Mesenteric fat pad (tissue), 1 donor: ENCODE measurements around the gene TNC. TPM values are rescaled to one million over a fixed set of nuclear protein-coding genes. Genes with fewer than 3 reads are reported as not detected.

Experiments
- DNase-seq: peaks from one replicate; pipeline ENCODE4 v3.0.0-alpha.2; 2020; ENCODE audit warnings: low spot score
- total RNA-seq: library from RNA; stranded (reverse); fragmentation: NEBNext Ultra II Directional; extraction: Animal tissue kit (Norgen Biotek cat#: 25700); gene quantifications from one replicate; pipeline ENCODE4 v1.2.1, GENCODE V29; 2021
- donor health status: DM: yes; HTN: yes; CAD: no.

Gene TNC
- total RNA-seq, 1 donor from 2014 or later = 32.6 TPM

- no peak for DNase-seq
Observed at GRCh38 chr9:115058175-115058574, 59.8 kb downstream of the TNC start.

- no peak for DNase-seq
Observed at GRCh38 chr9:115057559-115057958, 60.4 kb downstream of the TNC start.

- no peak for DNase-seq
Observed at GRCh38 chr9:115050002-115050490, 67.9 kb downstream of the TNC start.

- no peak for DNase-seq
Observed at GRCh38 chr9:115046824-115047223, 71.1 kb downstream of the TNC start.

GRCh38 chr9:115046199-115046598 is 71.8 kb downstream of the TNC start:
- no peak for DNase-seq

- no peak for DNase-seq
Observed at GRCh38 chr9:115043632-115044031, 74.3 kb downstream of the TNC start.

- DNase-seq = no peak
Observed at GRCh38 chr9:115042781-115043509, 75.0 kb downstream of the TNC start.

GRCh38 chr9:115039516-115040120 is 78.3 kb downstream of the TNC start:
- DNase-seq = no peak

- DNase-seq = no peak
Observed at GRCh38 chr9:115038178-115038577, 79.8 kb downstream of the TNC start.

- no peak for DNase-seq
Observed at GRCh38 chr9:115036691-115037090, 81.3 kb downstream of the TNC start.

- no peak for DNase-seq
Observed at GRCh38 chr9:115035841-115036612, 81.9 kb downstream of the TNC start.

- no peak for DNase-seq
Observed at GRCh38 chr9:115034801-115035200, 83.2 kb downstream of the TNC start.

- DNase-seq = no peak
Observed at GRCh38 chr9:115033800-115034199, 84.2 kb downstream of the TNC start.

- no peak for DNase-seq
Observed at GRCh38 chr9:115032296-115032695, 85.7 kb downstream of the TNC start.

GRCh38 chr9:115030006-115030405 is 88.0 kb downstream of the TNC start:
- DNase-seq = no peak

- DNase-seq = no peak
Observed at GRCh38 chr9:115025721-115026120, 92.2 kb downstream of the TNC start.

GRCh38 chr9:115024925-115025535 is 92.9 kb downstream of the TNC start:
- DNase-seq = no peak

GRCh38 chr9:115022760-115023434 is 95.1 kb downstream of the TNC start:
- no peak for DNase-seq

GRCh38 chr9:115018547-115019435 is 99.2 kb downstream of the TNC start:
- no peak for DNase-seq

GRCh38 chr9:115016344-115016743 is 101.6 kb downstream of the TNC start:
- no peak for DNase-seq
